Stomach (tissue), 9 donors: ENCODE data around the gene FIGN. TPM values are rescaled to one million over a fixed set of nuclear protein-coding genes. Genes with fewer than 3 reads are reported as not detected.

Experiments used
- DNase-seq, 2 donors: peaks; one replicate each; pipeline versions ENCODE4 v3.0.0 to v3.0.0-alpha.2; 2013 to 2019
- H3K27ac ChIP-seq, 5 donors: fragments of 200-600 bp in 4 of 5; sonication (generic) in 4 of 5; one replicate each; pipeline ENCODE4 v1.5.1; 2013 to 2019; ENCODE audit warnings: mild to moderate bottlenecking in 1 of 5, moderate library complexity in 1 of 5
- H3K27me3 ChIP-seq, 3 donors: fragments of 200-600 bp; sonication (generic); one replicate each; pipeline ENCODE4 v1.5.1; 2017 to 2019; ENCODE audit warnings: mixed run types in 1 of 3
- H3K36me3 ChIP-seq, 4 donors: fragments of 200-600 bp; sonication (generic); 1 replicate in 3 of 4; 2 replicates in 1 of 4; pipeline ENCODE4 v1.5.1; 2016 to 2019
- H3K4me1 ChIP-seq, 4 donors: fragments of 200-600 bp; sonication (generic); one replicate each; pipeline ENCODE4 v1.5.1; 2016 to 2019
- H3K4me3 ChIP-seq, 4 donors: fragments of 200-600 bp; sonication (generic) in 3 of 4; one replicate each; pipeline ENCODE4 v1.5.1; 2016 to 2019; ENCODE audit warnings: mild to moderate bottlenecking in 1 of 4
- H3K9me3 ChIP-seq, 4 donors: fragments of 200-600 bp; sonication (generic); one replicate each; pipeline ENCODE4 v1.5.1; 2016 to 2019
- EP300 ChIP-seq: sonication (generic); formaldehyde crosslinking; IDR thresholded peaks from one replicate; pipeline ENCODE4 v1.6.1; 2017; ENCODE audit warnings: antibody characterized with exemption
- POLR2A ChIP-seq, 4 donors: fragments of 450-650 bp; IDR thresholded peaks; one replicate each; pipeline ENCODE4 v1.6.1; 2016; ENCODE audit warnings: antibody characterized with exemption in 4 of 4, control low read depth in 2 of 4, mild to moderate bottlenecking in 1 of 4, moderate library complexity in 1 of 4
- POLR2AphosphoS5 ChIP-seq, 3 donors: sonication (generic); formaldehyde crosslinking; IDR thresholded peaks; one replicate each; pipeline ENCODE4 v1.6.1; 2016; ENCODE audit warnings: antibody characterized with exemption in 3 of 3
- WGBS, 5 donors: extraction: QIAGEN DNeasy Blood & Tissue Kit in 3 of 5; methylation state at CpG; one replicate each; pipeline versions ENCODE4 v1.1.5 to v1.1.7; 2013 to 2018; 5-methylcytosine and 5-hydroxymethylcytosine counted together
- intact Hi-C: fragments of 100-400 bp; cut with DNase I; formaldehyde crosslinking; loops from one replicate; pipeline ENCODE4 v1.15.1; 2023; ENCODE audit warnings: low total_unique reads
- polyA plus RNA-seq, 3 donors: library from polyadenylated mRNA; stranded (reverse); fragments of 200-250 nt; gene quantifications; one replicate each; pipeline ENCODE4 v1.2.3, GENCODE V29; 2013
- total RNA-seq, 5 donors: library from RNA; depleted of rRNA; stranded (reverse); fragments of >200 nt; gene quantifications; one replicate each; pipeline versions ENCODE4 v1.1.0 to v1.2.3, GENCODE V29; 2014 to 2016
- TF ChIP-seq, protein P1 (sequence below), 7 experiments: fragments of 450-650 bp in 4 of 7; fragments of 200-600 bp in 3 of 7; sonication (generic) in 3 of 7; IDR thresholded peaks; one replicate each; pipeline ENCODE4 v1.5.1; 2016 to 2019; ENCODE audit warnings: antibody characterized with exemption in 7 of 7, control low read depth in 2 of 7, mild to moderate bottlenecking in 1 of 7
- donor health status: healthy with polysubstance abuse.
- donor health status: Bipolar disorder and iron deficiency.
- donor health status: healthy.

FIGN gene
- total and polyA plus RNA-seq, 8 donors, result 0.33 to 8.9 (median 2.3) TPM

DNA sequence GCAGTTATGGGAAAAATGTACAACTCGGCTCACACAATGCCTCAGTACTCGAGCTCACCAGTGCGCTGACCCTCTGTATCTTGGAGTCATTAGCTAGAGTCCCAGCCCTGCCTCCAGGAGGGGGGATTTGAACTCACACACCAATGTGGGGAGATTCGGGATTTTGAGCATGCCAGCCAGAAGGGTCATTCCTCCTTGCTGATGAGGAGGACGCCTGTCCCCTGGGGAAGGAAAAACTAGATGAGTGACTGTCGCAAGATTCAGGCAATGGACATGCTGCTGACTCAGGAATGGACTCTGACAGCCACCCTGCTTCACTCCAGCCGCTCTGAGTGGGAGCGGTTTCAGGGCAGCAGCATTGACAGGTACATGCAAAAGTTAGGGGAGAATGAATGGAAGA, 20.6 kb downstream of the FIGN start:
- no peaks in the 10 kb centered on the region for H3K27me3 ChIP-seq
- intact Hi-C loops, result no loop called here
- H3K27ac ChIP-seq, result no peak overlapping the region
- no peak overlapping the region for H3K4me3 ChIP-seq
- H3K36me3 ChIP-seq, result no peaks in the 10 kb centered on the region
- 83 to 91% (median 87%) methylated on average over 8 of the region's 8 CpGs for WGBS, 5 donors
- no peak for DNase-seq
- H3K4me1 ChIP-seq, result peaks cover 0 to 40% (median 10%) of the 10 kb centered on the region in 4 donors
- no peak for TF ChIP-seq EP300
- no peak for TF ChIP-seq POLR2A (IDR thresholded peaks at IDR 0.05)
- TF ChIP-seq, protein P1, sequence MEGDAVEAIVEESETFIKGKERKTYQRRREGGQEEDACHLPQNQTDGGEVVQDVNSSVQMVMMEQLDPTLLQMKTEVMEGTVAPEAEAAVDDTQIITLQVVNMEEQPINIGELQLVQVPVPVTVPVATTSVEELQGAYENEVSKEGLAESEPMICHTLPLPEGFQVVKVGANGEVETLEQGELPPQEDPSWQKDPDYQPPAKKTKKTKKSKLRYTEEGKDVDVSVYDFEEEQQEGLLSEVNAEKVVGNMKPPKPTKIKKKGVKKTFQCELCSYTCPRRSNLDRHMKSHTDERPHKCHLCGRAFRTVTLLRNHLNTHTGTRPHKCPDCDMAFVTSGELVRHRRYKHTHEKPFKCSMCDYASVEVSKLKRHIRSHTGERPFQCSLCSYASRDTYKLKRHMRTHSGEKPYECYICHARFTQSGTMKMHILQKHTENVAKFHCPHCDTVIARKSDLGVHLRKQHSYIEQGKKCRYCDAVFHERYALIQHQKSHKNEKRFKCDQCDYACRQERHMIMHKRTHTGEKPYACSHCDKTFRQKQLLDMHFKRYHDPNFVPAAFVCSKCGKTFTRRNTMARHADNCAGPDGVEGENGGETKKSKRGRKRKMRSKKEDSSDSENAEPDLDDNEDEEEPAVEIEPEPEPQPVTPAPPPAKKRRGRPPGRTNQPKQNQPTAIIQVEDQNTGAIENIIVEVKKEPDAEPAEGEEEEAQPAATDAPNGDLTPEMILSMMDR (IDR thresholded peaks at IDR 0.05), result no peak
- no peak for TF ChIP-seq POLR2AphosphoS5 (IDR thresholded peaks at IDR 0.05)
- no peaks in the 10 kb centered on the region for H3K9me3 ChIP-seq

DNA sequence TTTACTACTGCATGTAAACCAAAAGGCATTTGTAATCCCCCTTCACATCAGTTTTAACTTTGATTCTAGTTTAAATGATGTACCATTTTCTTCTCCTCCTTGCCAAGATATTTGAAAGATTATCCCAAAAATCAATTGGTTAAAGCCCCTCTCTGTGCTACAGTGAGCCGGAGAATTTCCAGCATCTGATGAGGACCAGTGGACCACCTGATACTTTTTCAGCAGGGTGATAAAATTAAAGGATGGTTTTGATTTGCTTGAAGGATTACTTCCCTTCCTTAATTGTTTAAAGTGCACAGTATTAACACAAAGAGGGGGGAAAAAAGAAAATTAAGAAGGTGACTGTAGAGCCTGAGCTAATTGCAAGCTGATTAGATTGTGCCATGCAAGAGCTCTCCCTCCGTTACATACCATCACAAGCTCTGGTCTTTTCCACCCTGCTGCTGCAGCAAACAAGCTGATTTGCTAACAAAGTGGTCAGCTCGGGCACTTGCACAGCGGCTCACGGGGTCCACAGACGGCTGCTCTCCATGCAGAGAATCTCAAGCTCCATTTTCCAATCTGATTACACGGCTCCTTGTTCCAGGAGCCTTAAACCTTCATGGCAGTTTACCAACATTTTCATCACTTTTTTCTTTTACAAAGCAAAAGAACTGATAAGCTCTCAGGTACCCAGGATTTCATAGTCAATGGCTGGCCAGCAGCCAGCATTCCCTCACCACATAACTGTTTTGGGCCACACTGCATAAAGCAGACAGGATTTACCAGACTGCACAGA, 22.1 kb downstream of the FIGN start:
- Histone ChIP-seq H3K27ac (no peak overlapping the region), H3K4me1 (peaks cover 0 to 40% (median 10%) of the 10 kb centered on the region in 4 donors), H3K9me3 (no peaks in the 10 kb centered on the region), H3K27me3 (no peaks in the 10 kb centered on the region), H3K36me3 (no peaks in the 10 kb centered on the region), H3K4me3 (no peak overlapping the region)
- DNase-seq, result peak; percentile 33 to 36
- WGBS, 5 donors, result 36 to 63% (median 48%) methylated on average over 7 of the region's 7 CpGs
- intact Hi-C loops, result no loop called here
- no peak for TF ChIP-seq EP300
- no peak for TF ChIP-seq POLR2A (IDR thresholded peaks at IDR 0.05)

DNA sequence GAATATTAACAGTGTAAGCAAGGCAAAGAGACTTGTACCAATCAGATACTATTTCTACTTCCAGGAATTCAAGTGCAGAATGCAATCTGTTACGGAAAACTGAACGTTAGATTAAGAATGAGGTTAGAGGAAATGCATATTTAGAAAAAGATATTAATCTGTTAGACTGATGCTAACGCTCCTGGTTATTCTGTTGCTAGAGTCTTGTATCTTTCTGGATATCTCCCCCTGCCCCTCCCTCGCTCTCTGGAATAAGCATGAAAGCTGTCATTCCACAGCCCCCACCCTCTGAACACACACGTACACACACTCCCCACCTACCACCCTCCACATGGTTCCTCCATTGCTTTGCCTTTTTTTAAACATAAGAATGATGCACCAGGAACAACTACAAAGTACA, 24.1 kb downstream of the FIGN start:
- intact Hi-C loops, result no loop called here

DNA sequence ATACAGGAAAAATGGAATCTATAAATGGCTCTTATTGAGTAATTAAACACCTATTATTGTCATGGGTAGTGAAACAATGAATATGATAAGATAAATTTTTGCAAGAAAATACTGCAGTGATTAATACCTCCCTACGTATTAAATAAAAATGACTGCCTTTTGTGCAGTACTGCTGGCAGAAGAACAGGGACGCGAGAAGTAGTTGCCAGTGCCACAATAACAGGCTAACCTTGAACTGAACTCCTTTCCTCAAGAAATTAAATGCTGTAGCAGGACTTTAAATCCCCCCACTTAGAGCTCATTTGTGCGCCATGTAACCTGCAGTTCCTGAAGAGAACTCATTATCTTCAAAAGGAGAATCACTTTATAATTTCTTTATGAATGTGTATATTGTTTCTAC, 24.6 kb downstream of the FIGN start:
- Histone ChIP-seq H3K36me3 (no peaks in the 10 kb centered on the region), H3K27ac (no peak overlapping the region), H3K9me3 (no peaks in the 10 kb centered on the region), H3K4me1 (peaks cover 0 to 25% (median 4%) of the 10 kb centered on the region in 4 donors), H3K27me3 (no peaks in the 10 kb centered on the region), H3K4me3 (no peak overlapping the region)
- WGBS, 5 donors, result 37 to 68% (median 48%) methylated on average over 4 of the region's 4 CpGs
- intact Hi-C loops, result no loop called here
- DNase-seq, result no peak
- TF ChIP-seq POLR2A (IDR thresholded peaks at IDR 0.05) (no peak), POLR2AphosphoS5 (IDR thresholded peaks at IDR 0.05) (no peak), EP300 (no peak)
- TF ChIP-seq, protein P1 (IDR thresholded peaks at IDR 0.05), result no peak

More for the DNA sequence above, 24.1 kb downstream of the FIGN start:
- H3K4me3 ChIP-seq, result no peak overlapping the region
- 40 to 66% (median 48%) methylated on average over 5 of the region's 5 CpGs for WGBS, 5 donors
- H3K9me3 ChIP-seq, result no peaks in the 10 kb centered on the region
- H3K4me1 ChIP-seq, result peaks cover 0 to 29% (median 5%) of the 10 kb centered on the region in 4 donors
- DNase-seq, result no peak
- H3K27me3 ChIP-seq, result no peaks in the 10 kb centered on the region
- no peak overlapping the region for H3K27ac ChIP-seq
- TF ChIP-seq, protein P1 (IDR thresholded peaks at IDR 0.05), result no peak
- TF ChIP-seq POLR2AphosphoS5 (IDR thresholded peaks at IDR 0.05) (no peak), EP300 (no peak), POLR2A (IDR thresholded peaks at IDR 0.05) (no peak)
- H3K36me3 ChIP-seq, result no peaks in the 10 kb centered on the region

DNA sequence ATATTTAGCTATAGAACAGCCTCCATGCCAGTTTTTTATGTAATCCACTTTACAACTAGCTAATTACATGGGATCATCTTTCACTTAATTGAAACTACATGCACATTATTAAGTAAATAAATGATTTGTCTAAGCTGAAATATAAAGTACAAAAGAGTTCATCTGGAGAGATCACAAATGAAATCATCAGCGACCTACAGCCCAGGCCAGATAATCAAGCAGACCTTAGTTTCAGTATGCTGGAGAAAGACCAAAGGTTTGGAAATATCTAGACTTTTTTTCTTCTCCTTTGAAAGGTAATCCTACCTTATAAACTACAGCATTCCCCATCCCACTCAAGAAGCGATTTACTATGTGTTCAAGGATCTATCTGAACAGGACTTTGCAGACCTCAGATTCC, 26.5 kb downstream of the FIGN start:
- intact Hi-C loops, result no loop called here
- Histone ChIP-seq H3K4me1 (peaks cover 0 to 23% (median 4%) of the 10 kb centered on the region in 4 donors), H3K27ac (no peak overlapping the region), H3K9me3 (no peaks in the 10 kb centered on the region), H3K36me3 (no peaks in the 10 kb centered on the region), H3K4me3 (no peak overlapping the region), H3K27me3 (no peaks in the 10 kb centered on the region)
- TF ChIP-seq EP300, result no peak
- TF ChIP-seq POLR2AphosphoS5 (IDR thresholded peaks at IDR 0.05), result no peak
- TF ChIP-seq, protein P1 (IDR thresholded peaks at IDR 0.05), result no peak
- no peak for TF ChIP-seq POLR2A (IDR thresholded peaks at IDR 0.05)
- no peak for DNase-seq
- WGBS, 5 donors, result 80 to 96% (median 89%) methylated on average over 2 of the region's 2 CpGs
